ENCODE results near the gene RAB44. TPM values are rescaled to one million over a fixed set of nuclear protein-coding genes. Genes with fewer than 3 reads are reported as not detected.

The RAB44 gene
- total RNA-seq, 1 donor from 2014 or later = not detected

DNA sequence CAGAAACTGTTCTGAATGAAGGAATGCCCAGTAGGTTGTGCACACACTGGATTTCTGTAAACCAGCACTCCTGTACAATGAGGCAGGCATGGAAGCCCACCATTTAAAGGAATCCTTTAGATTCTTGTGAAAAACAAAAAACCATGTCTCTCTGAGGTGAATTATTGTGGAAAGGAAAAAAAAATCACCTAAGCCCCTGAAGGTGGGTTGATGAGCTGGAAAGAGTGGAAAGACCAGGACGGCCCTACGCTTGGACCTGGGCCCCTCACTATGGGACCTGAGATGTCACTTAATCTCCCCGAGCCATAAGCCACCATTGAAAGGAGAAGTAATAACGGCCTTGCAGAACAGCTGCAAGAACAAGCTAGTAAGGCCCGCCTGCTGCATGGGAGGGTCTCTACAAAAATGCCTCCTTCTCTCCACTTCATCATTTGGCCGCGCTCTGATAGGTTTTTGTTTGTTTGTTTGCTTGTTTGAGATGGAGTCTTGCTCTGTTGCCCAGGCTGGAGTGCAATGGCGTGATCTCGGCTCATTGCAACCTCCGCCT is 68.8 kb downstream of the RAB44 start:
- Mint-ChIP-seq H3K36me3 (no peaks in the 10 kb centered on the region), H3K9me3 (no peaks in the 10 kb centered on the region), H3K4me3 (no peak overlapping the region), H3K27ac (no peak overlapping the region), H3K4me1 (ENCODE audit: unreplicated experiment) (peaks cover 17% of the 10 kb centered on the region), H3K27me3 (peaks cover 6% of the 10 kb centered on the region)
- no peak for DNase-seq (ENCODE audit: extremely low spot score, unreplicated experiment)
- TF ChIP-seq, protein P1, sequence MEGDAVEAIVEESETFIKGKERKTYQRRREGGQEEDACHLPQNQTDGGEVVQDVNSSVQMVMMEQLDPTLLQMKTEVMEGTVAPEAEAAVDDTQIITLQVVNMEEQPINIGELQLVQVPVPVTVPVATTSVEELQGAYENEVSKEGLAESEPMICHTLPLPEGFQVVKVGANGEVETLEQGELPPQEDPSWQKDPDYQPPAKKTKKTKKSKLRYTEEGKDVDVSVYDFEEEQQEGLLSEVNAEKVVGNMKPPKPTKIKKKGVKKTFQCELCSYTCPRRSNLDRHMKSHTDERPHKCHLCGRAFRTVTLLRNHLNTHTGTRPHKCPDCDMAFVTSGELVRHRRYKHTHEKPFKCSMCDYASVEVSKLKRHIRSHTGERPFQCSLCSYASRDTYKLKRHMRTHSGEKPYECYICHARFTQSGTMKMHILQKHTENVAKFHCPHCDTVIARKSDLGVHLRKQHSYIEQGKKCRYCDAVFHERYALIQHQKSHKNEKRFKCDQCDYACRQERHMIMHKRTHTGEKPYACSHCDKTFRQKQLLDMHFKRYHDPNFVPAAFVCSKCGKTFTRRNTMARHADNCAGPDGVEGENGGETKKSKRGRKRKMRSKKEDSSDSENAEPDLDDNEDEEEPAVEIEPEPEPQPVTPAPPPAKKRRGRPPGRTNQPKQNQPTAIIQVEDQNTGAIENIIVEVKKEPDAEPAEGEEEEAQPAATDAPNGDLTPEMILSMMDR (conservative IDR thresholded peaks at IDR 0.05) = no peak

- Mint-ChIP-seq H3K4me1 (ENCODE audit: unreplicated experiment) (peaks cover 22% of the 10 kb centered on the region), H3K27me3 (peaks cover 6% of the 10 kb centered on the region), H3K9me3 (no peaks in the 10 kb centered on the region), H3K27ac (no peak overlapping the region), H3K36me3 (no peaks in the 10 kb centered on the region), H3K4me3 (no peak overlapping the region)
- TF ChIP-seq, protein P1 (conservative IDR thresholded peaks at IDR 0.05) = no peak
- DNase-seq (ENCODE audit: extremely low spot score, unreplicated experiment) = no peak
Observed at GRCh38 chr6:36769183-36769675, 71.6 kb downstream of the RAB44 start.

DNA sequence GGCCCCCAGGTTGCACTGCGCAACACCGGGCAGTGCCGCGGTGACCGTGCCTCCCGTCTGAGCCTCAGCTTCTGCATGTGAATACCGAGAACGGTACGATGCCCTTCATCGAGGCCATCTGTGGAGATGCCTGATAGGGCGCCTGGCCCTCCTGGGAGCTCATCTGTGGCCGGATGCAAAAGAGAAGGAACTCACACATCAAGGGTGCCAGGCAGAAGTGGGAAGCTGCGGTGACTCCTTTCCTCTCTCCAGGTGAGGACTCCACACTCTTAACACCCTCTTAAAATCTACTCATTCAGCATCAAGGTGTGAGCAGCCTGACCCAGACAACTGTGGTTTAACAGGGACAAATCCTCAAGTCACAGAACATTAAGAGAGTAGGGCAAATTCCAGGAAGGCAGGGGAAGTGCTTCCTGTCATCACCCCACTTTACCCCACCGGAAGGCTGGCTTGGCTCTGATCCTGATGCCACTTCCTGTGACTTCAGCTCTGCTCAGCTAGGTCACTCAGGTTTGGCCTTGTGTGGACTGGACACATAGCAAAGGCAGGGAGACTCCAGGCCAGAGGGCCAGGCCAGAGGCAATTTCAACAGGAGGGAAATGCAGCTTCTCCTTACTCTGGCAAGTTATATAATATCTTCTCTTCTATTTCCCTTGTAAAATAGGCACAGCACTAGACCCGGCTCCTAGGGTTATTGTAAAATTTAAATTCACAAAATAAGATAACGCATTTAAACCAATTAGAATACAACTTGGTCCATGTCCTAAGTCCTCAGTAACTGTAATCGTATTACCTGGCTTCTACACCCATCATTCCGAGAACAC is 72.3 kb downstream of the RAB44 start:
- Mint-ChIP-seq H3K9me3 (no peaks in the 10 kb centered on the region), H3K27me3 (peaks cover 11% of the 10 kb centered on the region), H3K4me3 (no peak overlapping the region), H3K4me1 (ENCODE audit: unreplicated experiment) (peaks cover 22% of the 10 kb centered on the region), H3K27ac (no peak overlapping the region), H3K36me3 (no peaks in the 10 kb centered on the region)
- TF ChIP-seq, protein P1 (conservative IDR thresholded peaks at IDR 0.05) = no peak
- DNase-seq (ENCODE audit: extremely low spot score, unreplicated experiment) = no peak

GRCh38 chr6:36771145-36771544 is 73.5 kb downstream of the RAB44 start:
- Mint-ChIP-seq H3K4me1 (ENCODE audit: unreplicated experiment) (peaks cover 17% of the 10 kb centered on the region), H3K27ac (no peak overlapping the region), H3K36me3 (no peaks in the 10 kb centered on the region), H3K9me3 (no peaks in the 10 kb centered on the region), H3K4me3 (no peak overlapping the region), H3K27me3 (peaks cover 14% of the 10 kb centered on the region)
- DNase-seq (ENCODE audit: extremely low spot score, unreplicated experiment) = no peak
- TF ChIP-seq, protein P1 (conservative IDR thresholded peaks at IDR 0.05) = no peak

- Mint-ChIP-seq H3K36me3 (no peaks in the 10 kb centered on the region), H3K4me1 (ENCODE audit: unreplicated experiment) (peaks cover 21% of the 10 kb centered on the region), H3K4me3 (no peak overlapping the region), H3K9me3 (no peaks in the 10 kb centered on the region), H3K27ac (no peak overlapping the region), H3K27me3 (peaks cover 19% of the 10 kb centered on the region)
- TF ChIP-seq, protein P1 (conservative IDR thresholded peaks at IDR 0.05) = no peak
- no peak for DNase-seq (ENCODE audit: extremely low spot score, unreplicated experiment)
Observed at GRCh38 chr6:36772397-36772796, 74.8 kb downstream of the RAB44 start.

All from type B pancreatic cell (in vitro differentiated cells).